ENCODE results near the gene C1QL4. TPM values are rescaled to one million over a fixed set of nuclear protein-coding genes. Genes with fewer than 3 reads are reported as not detected.

Gene C1QL4
- polyA plus RNA-seq, 1 donor from 2014 or later = 13.7 TPM

DNA sequence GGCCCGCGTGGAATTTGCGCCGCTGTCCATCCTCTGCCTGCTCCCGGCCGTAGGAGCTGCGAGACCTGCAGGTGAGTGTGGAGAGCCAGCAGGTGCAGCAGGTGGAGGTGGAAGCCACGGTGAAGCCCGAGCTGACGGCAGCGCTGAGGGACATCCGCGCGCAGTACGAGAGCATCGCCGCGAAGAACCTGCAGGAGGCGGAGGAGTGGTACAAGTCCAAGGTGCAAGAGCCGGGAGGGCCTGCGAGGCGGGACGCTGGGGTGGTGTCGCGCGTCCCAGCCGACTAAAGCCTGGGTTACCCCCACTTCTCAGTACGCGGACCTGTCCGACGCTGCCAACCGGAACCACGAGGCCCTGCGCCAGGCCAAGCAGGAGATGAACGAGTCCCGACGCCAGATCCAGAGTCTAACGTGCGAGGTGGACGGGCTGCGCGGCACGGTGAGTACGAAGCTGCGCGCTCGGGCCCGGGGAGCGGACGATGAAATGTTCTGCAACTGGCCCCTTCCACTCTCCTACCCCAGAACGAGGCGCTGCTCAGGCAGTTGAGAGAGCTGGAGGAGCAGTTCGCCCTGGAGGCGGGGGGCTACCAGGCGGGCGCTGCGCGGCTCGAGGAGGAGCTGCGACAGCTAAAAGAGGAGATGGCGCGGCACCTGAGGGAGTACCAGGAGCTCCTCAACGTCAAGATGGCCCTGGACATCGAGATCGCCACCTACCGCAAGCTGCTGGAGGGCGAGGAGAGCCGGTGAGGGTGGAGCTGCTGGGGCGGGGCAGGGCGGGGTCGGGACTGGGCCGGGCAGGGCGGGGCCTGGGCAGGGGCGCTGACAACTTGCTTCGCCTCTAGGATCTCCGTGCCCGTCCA is 39.9 kb downstream of the C1QL4 start:
- Histone ChIP-seq H4K20me1 (ENCODE audit: insufficient read depth) (no peaks in the 10 kb centered on the region), H3K9me2 (ENCODE audit: insufficient read depth, low read length) (no peaks in the 10 kb centered on the region), H3K9ac (ENCODE audit: low read length) (no peak overlapping the region), H3K9me3 (ENCODE audit: low read length) (no peaks in the 10 kb centered on the region), H3K4me3 (ENCODE audit: low read length) (peak overlapping the region; percentile 59), H3F3A (ENCODE audit: insufficient read depth, low read length, poor library complexity, severe bottlenecking) (no peaks in the 10 kb centered on the region), H3K36me3 (ENCODE audit: insufficient read depth, low read length) (no peaks in the 10 kb centered on the region), H3K79me2 (replicated peaks; ENCODE audit: insufficient read depth, low read length) (no peaks in the 10 kb centered on the region), H3K27me3 (ENCODE audit: insufficient read depth, low read depth, low read length) (peaks cover 63% of the 10 kb centered on the region), H3K27ac (ENCODE audit: low read length) (no peak overlapping the region), H2AFZ (ENCODE audit: low read depth, low read length) (no peak overlapping the region), H3K4me2 (ENCODE audit: low read length) (no peak overlapping the region)
- no peak for TF ChIP-seq RAD21 (conservative IDR thresholded peaks at IDR 0.05)
- TF ChIP-seq CTCF (IDR thresholded peaks at IDR 0.05; ENCODE audit: poor library complexity, severe bottlenecking) = peak; percentile 55
- TF ChIP-seq SMC3 (conservative IDR thresholded peaks at IDR 0.05; ENCODE audit: poor library complexity) = peak; percentile 38

DNA sequence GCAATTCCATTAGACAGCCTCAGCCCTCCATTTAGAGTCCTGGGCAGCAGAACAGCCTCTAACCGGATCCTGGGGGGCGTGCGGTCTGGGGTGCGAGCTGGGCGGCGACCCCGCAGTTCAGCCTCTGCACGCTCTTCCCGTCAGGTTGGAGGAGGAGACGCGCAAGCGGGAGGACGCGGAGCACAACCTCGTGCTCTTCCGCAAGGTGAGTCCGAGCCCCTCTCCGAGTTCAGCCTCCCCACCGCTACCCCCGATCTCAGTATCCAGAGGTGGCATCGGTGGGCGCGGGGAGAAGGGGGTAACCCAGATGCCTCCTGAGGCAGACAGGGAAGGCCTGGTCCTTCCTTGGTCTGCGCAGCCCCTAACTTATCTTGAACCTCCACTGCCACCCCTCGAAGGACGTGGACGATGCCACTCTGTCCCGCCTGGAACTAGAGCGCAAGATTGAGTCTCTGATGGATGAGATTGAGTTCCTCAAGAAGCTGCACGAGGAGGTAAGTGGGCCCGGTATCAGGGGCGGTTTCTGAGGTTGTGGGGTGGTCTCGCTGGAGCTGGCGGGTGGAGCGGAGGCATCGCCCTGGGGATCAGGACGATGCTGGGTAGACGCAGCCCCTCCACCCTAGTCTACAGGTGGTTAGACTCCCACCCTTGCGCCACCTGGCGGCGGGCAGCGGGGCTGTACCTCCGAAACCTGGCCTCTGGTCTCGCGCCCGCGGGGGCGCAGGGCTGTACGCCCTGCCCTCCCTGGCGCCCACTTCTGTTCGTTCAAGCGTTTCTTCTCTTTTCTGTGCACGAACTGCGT is 40.8 kb downstream of the C1QL4 start:
- no peak overlapping the region for H3K9ac ChIP-seq (ENCODE audit: low read length)
- peaks cover 63% of the 10 kb centered on the region for H3K27me3 ChIP-seq (ENCODE audit: insufficient read depth, low read depth, low read length)
- no peak overlapping the region for H2AFZ ChIP-seq (ENCODE audit: low read depth, low read length)
- peak; percentile 60 for TF ChIP-seq CTCF (IDR thresholded peaks at IDR 0.05; ENCODE audit: poor library complexity, severe bottlenecking)
- TF ChIP-seq EP300 (conservative IDR thresholded peaks at IDR 0.05; ENCODE audit: poor library complexity, severe bottlenecking) = no peak
- TF ChIP-seq EZH2 (IDR thresholded peaks at IDR 0.05; ENCODE audit: borderline replicate concordance, insufficient read depth, low read length, poor library complexity, severe bottlenecking) = peak; percentile 65
- no peak for TF ChIP-seq RAD21 (conservative IDR thresholded peaks at IDR 0.05)
- no peak for TF ChIP-seq TAF1 (IDR thresholded peaks at IDR 0.05; ENCODE audit: low read depth)
- no peak for TF ChIP-seq POLR2AphosphoS5 (IDR thresholded peaks at IDR 0.05)
- H3K27ac ChIP-seq (ENCODE audit: low read length) = no peak overlapping the region
- H3K79me2 ChIP-seq (replicated peaks; ENCODE audit: insufficient read depth, low read length) = no peaks in the 10 kb centered on the region
- no peaks in the 10 kb centered on the region for H3F3A ChIP-seq (ENCODE audit: insufficient read depth, low read length, poor library complexity, severe bottlenecking)
- H3K9me3 ChIP-seq (ENCODE audit: low read length) = no peaks in the 10 kb centered on the region
- H3K4me2 ChIP-seq (ENCODE audit: low read length) = no peak overlapping the region
- H3K4me3 ChIP-seq (ENCODE audit: low read length) = peak overlapping the region; percentile 59
- no peaks in the 10 kb centered on the region for H4K20me1 ChIP-seq (ENCODE audit: insufficient read depth)
- H3K9me2 ChIP-seq (ENCODE audit: insufficient read depth, low read length) = no peaks in the 10 kb centered on the region
- H3K36me3 ChIP-seq (ENCODE audit: insufficient read depth, low read length) = no peaks in the 10 kb centered on the region
